Measurements from ENCODE around the gene ZP1. TPM values are rescaled to one million over a fixed set of nuclear protein-coding genes. Genes with fewer than 3 reads are reported as not detected.

Gene ZP1
- total and polyA plus RNA-seq, 2 of the 8 experiments (the other 6 are each of a cell fraction or from before 2014, with no cell fraction given): not detected

GRCh38 chr11:60880643-60881282 is 13.4 kb downstream of the ZP1 start:
- no peak overlapping the region for H2AFZ ChIP-seq (ENCODE audit: low read length)
- no peak overlapping the region for H2BK120ac ChIP-seq (replicated peaks; ENCODE audit: low read depth, low read length)
- DNase-seq (ENCODE audit: low read depth in 1 of 2, low spot score in 2 of 2) (no peak), FAIRE-seq (no peak)
- no peaks in the 10 kb centered on the region for H3K4me1 ChIP-seq (replicated peaks in 1 of 4; ENCODE audit: control insufficient read depth in 3 of 4, insufficient read depth in 4 of 4, low read length in 3 of 4)
- no peak overlapping the region for H2BK20ac ChIP-seq (ENCODE audit: low read length)
- peaks cover 0 to 5% (median 0%) of the 10 kb centered on the region in 4 experiments; a peak in 2 of 8 replicates for H3K36me3 ChIP-seq (ENCODE audit: control insufficient read depth in 2 of 4, insufficient read depth in 4 of 4, low read length in 3 of 4)
- H4K8ac ChIP-seq (ENCODE audit: extremely low read depth, insufficient read depth, low read length): no peak overlapping the region
- no peak overlapping the region for H3K4me3 ChIP-seq (ENCODE audit: extremely low read depth in 1 of 4, insufficient read depth in 2 of 4, low read depth in 3 of 4, low read length in 4 of 4)
- H3K9me3 ChIP-seq (ENCODE audit: insufficient read depth in 2 of 2, low read depth in 1 of 2, low read length in 1 of 2): no peaks in the 10 kb centered on the region
- H2BK5ac ChIP-seq (ENCODE audit: low read depth, low read length): no peak overlapping the region
- H3K18ac ChIP-seq (ENCODE audit: extremely low read depth, low read length): no peak overlapping the region
- H2BK12ac ChIP-seq (ENCODE audit: low read depth, low read length): no peak overlapping the region
- H3K14ac ChIP-seq (ENCODE audit: insufficient read length): no peak overlapping the region
- H2AK5ac ChIP-seq (ENCODE audit: low read depth, low read length): no peak overlapping the region
- ChIA-PET POLR2A (ENCODE audit: partially characterized antibody) (interaction anchor here (0.9 to 1.5 kb wide), 4 partner anchors 8 to 13 kb away, joined by 3 to 4 read pairs (median 3); partner anchors contain the start of gene ZP1), CTCF (ENCODE audit: partially characterized antibody) (interaction anchor here (1.2 to 3.9 kb wide), 3 partner anchors 8 to 49 kb away, joined by 3 to 22 read pairs (median 3); no protein-coding TSS in a partner anchor)
- TF ChIP-seq CHD1 (IDR thresholded peaks at IDR 0.05; ENCODE audit: low read depth, low read length) (no peak), POU5F1 (IDR thresholded peaks at IDR 0.05; ENCODE audit: low read depth, low read length) (no peak), CTBP2 (IDR thresholded peaks at IDR 0.05; ENCODE audit: borderline replicate concordance, insufficient read depth, insufficient read length, low read length) (no peak), NANOG (IDR thresholded peaks at IDR 0.05; ENCODE audit: insufficient read depth, low read depth, low read length, poor library complexity, severe bottlenecking) (no peak), SIRT6 (IDR thresholded peaks at IDR 0.05; ENCODE audit: low read length) (no peak), BCL11A (IDR thresholded peaks at IDR 0.05; ENCODE audit: low read depth in 2 of 2, low read length in 2 of 2) (no peak), SRF (IDR thresholded peaks at IDR 0.05; ENCODE audit: low read depth, low read length) (no peak)
- TF ChIP-seq, protein P1, sequence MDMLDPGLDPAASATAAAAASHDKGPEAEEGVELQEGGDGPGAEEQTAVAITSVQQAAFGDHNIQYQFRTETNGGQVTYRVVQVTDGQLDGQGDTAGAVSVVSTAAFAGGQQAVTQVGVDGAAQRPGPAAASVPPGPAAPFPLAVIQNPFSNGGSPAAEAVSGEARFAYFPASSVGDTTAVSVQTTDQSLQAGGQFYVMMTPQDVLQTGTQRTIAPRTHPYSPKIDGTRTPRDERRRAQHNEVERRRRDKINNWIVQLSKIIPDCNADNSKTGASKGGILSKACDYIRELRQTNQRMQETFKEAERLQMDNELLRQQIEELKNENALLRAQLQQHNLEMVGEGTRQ (IDR thresholded peaks at IDR 0.05; ENCODE audit: low read length): no peak
- no peak overlapping the region for H3K27ac ChIP-seq (ENCODE audit: low read depth, low read length)
- no peak overlapping the region for H3K56ac ChIP-seq (replicated peaks; ENCODE audit: insufficient read length, low read depth, low read length)
- H3K4ac ChIP-seq (replicated peaks; ENCODE audit: insufficient read length, low read depth, low read length): no peak overlapping the region
- no peak overlapping the region for H3K23ac ChIP-seq (ENCODE audit: insufficient read length)
- H3K9ac ChIP-seq (replicated peaks in 1 of 4; ENCODE audit: extremely low read depth in 1 of 4, low read depth in 3 of 4, low read length in 3 of 4): no peak overlapping the region
- no peaks in the 10 kb centered on the region for H3K79me2 ChIP-seq (ENCODE audit: control insufficient read depth in 1 of 2, insufficient read depth in 2 of 2, low read length in 2 of 2)
- H3K23me2 ChIP-seq (ENCODE audit: low read depth, low read length): no peaks in the 10 kb centered on the region
- no peak overlapping the region for H4K5ac ChIP-seq (ENCODE audit: insufficient read length, low read depth, low read length)
- H4K20me1 ChIP-seq (replicated peaks in 1 of 2; ENCODE audit: control insufficient read depth in 1 of 2, insufficient read depth in 2 of 2, low read length in 2 of 2): no peaks in the 10 kb centered on the region
- no peaks in the 10 kb centered on the region for H3K27me3 ChIP-seq (replicated peaks in 1 of 4; ENCODE audit: control insufficient read depth in 3 of 4, extremely low read depth in 1 of 4, insufficient read depth in 3 of 4, low read length in 3 of 4)
- 89% methylated on average over 8 of the region's 8 CpGs; no CpG with 5 or more reads in 1 of the 2 experiments for WGBS, 2 experiments (ENCODE audit: extremely low coverage in 1 of 2, insufficient coverage in 1 of 2, insufficient read length in 1 of 2, insufficient replicate concordance in 2 of 2, low coverage in 1 of 2, low lambda C conversion rate in 2 of 2, missing lambda C conversion rate in 1 of 2)
- no peak overlapping the region for H2BK15ac ChIP-seq (ENCODE audit: low read length)
- no peaks in the 10 kb centered on the region for H3K79me1 ChIP-seq (ENCODE audit: low read depth, low read length)
- no peak overlapping the region for H4K91ac ChIP-seq (replicated peaks; ENCODE audit: insufficient read length, low read length)
- no peak overlapping the region for H3K4me2 ChIP-seq (ENCODE audit: insufficient read depth in 1 of 2, low read depth in 2 of 2, low read length in 2 of 2)
